Activated naive CD8-positive, alpha-beta T cell treated with anti-CD3 and anti-CD28 coated beads, Interleukin-2, amount 50 U/mL, for 16 hours (primary cell): ENCODE measurements around the gene E2F7.

Source experiments
- DNase-seq: peaks from one replicate; pipeline ENCODE4 v3.0.0-alpha.2; 2020; ENCODE audit warnings: low read depth, low spot score

Gene E2F7

GRCh38 chr12:77062846-77063461 lies 2.4 kb downstream of the E2F7 start:
- no peak for DNase-seq

DNA sequence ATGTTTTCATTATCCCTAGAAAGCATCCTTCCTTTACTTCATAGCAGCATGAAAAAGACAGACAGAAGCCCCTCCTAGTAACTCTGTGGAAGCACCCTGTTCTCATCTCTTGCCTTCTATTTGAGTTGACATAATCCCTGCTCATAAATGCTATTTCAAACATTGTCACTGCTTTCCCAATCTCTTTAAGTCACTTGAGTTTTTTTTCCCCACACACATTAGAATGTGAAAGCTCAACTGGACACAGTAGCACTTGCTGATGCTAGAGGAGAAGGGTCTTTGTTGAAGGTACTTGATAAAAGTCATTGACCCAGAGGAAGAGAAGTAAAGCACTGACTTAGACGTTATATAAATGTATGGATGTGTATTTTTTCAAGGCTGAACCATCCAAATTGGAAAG lies 3.0 kb downstream of the E2F7 start:
- DNase-seq, result no peak

DNA sequence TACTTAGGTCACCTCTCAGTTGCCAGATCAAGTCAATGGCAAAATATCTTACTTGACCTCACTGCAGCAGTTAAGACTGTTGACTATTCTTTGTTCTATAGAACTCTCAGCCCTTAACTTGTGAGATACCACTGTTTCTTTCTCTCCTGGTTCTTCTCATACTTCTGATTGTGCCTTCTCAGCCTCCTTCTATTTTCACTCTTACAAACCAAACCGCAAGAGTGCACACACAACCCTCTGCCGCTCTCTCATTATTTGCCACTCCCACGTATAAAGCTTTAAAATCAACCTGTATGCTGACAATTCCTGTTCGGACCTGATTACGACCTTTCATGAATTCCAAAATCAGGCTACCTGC lies 4.5 kb downstream of the E2F7 start:
- no peak for DNase-seq

GRCh38 chr12:77060136-77060882 lies 5.1 kb downstream of the E2F7 start:
- no peak for DNase-seq

DNA sequence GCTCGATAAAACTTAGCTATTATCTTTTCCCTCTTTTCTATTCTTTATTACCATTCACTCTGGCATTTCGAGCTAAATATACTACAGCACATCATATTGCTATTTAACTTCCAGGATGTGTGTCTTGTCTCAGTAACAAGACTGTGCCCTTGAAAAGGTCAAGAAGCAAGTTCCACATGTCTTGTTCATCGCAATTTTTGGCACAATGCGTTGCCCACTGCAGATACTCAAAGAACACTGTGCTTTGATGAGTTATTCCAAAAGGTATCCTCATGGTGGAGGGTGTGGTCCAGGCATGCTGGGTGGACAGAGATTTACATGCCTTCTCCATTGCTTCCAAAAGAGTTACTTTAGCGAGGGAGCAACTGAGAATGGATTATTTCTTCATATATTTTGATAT lies 6.6 kb downstream of the E2F7 start:
- DNase-seq, result no peak

DNA sequence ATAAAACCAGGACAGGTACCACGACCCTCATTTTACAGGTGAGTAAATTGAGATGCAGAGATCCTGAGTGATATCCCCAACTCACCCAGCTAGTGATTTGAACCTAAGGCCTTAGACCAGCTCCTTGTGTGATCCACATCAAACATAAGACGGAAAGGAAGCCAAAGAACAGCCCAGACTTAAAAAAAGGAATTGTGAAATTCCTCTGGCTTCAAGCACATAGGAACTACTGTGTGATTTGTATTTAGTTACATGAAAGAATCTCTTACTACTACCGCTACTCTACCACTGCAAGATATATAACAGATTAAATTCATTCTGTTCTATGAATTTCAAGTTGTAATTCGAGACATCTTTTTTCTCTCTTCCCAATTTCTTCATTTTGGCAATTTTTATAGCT lies 10.5 kb downstream of the E2F7 start:
- no peak for DNase-seq

GRCh38 chr12:77053259-77053658 lies 12.1 kb downstream of the E2F7 start:
- DNase-seq, result no peak

DNA sequence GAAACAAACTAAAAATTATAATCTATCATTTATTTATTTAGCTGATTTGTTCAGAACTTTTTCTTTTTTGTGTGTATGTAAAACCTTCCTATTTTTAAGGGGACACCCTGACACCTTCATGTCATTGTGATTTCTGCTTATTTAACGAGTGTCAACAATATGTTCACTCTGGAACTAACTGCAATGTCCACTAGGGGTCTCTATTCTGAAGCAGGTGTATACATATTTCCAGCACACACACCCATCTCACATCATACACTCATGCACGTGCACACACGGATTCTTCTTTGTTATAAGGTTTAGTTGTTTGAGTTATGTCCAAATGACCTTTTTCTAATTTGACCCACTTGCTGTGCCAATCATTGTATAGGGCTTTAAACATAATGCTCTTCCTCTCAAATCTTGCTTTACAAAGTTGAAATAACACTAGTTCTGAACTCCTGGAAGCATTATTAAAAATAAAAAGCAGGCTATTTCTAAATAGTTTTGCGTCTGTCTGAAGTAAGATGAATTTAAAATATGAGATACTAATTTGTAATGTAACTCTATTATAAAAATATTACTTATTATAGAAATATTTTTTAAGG lies 15.5 kb downstream of the E2F7 start:
- no peak for DNase-seq

GRCh38 chr12:77047341-77048109 lies 17.8 kb downstream of the E2F7 start:
- DNase-seq, result no peak

DNA sequence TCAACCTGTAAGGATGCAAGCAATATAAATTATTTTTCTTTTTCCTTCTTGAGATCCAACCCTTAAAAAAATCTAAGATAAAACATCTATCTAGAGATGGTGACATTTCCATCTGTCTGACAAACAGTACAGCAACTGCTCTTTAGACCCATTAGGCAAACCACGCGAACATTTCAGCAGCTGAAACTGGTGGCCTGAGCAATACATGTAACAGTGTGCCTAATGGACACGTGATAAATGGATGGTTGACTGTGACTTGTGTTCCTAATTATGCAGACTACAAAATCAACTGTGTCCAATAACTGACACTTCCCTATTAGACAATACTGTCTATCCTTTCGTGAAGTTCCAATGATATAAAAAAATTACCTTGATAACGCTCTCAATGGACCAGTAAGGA lies 18.9 kb downstream of the E2F7 start:
- DNase-seq, result no peak

DNA sequence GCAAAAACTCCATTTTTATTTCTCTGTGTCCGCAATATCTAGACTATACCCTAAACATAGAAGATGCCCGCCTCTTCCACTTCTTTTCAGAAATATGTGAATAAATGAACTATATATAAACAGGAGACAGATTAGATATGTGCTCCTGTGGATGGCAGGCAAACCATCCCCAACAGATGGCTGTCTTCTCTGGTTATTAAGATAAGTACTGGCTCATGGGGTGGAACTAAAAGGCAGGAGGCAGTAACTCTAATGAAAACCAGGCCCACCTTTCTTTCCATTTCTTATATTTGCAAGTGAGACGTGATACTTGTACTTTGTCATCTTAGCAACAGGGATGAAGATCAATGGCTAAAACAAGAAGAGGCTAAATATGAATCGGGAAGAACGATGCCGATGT lies 20.2 kb downstream of the E2F7 start:
- no peak for DNase-seq

GRCh38 chr12:77044721-77045120 lies 20.6 kb downstream of the E2F7 start:
- DNase-seq, result no peak

- DNase-seq, result no peak
Observed at GRCh38 chr12:77042833-77043232, 22.5 kb downstream of the E2F7 start.

GRCh38 chr12:77040231-77040630 lies 25.1 kb downstream of the E2F7 start:
- no peak for DNase-seq

- no peak for DNase-seq
Observed at GRCh38 chr12:77035226-77035625, 30.1 kb downstream of the E2F7 start.

DNA sequence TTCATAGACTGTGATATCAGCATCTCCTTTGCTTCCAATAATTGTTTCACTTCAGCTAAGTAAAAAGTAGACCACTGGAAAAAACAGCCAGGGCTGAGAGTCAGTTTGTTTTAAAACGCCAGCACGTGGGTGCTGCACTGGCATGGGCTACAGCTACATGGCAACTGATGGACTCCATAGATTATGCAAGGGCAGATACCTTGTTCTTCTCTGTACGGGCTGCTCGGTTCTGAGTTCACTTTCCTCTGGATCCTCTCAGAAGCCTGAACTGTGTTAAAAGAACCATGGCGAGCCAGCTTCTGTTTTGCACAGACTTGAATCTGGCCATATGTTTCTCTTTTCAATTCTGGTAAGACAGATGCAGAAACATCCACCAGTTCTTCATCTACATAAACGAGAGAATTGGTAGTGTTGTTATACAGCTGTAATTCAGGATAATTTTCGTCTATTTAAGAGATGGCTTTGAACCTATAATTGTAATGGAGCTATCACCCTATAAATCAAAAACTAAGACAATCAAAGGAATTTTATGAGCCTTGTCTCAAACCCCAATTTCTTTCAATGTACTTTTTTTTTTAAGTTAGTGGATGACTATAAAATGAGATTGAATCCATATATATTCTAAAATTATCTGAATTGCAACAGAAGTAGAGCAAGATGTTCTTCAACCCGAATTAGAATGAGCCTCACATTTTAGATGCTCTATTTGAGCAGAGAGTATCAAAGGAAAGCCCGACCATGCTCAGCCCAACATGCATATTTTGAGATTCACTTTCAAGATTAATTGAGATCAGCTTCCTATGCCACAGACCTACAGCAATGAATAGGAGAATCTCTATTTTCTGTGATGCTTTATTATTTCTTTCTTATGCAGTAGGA lies 31.5 kb downstream of the E2F7 start:
- no peak for DNase-seq

GRCh38 chr12:77032406-77032805 lies 33.0 kb downstream of the E2F7 start:
- no peak for DNase-seq

GRCh38 chr12:77031745-77032144 lies 33.6 kb downstream of the E2F7 start:
- no peak for DNase-seq

DNA sequence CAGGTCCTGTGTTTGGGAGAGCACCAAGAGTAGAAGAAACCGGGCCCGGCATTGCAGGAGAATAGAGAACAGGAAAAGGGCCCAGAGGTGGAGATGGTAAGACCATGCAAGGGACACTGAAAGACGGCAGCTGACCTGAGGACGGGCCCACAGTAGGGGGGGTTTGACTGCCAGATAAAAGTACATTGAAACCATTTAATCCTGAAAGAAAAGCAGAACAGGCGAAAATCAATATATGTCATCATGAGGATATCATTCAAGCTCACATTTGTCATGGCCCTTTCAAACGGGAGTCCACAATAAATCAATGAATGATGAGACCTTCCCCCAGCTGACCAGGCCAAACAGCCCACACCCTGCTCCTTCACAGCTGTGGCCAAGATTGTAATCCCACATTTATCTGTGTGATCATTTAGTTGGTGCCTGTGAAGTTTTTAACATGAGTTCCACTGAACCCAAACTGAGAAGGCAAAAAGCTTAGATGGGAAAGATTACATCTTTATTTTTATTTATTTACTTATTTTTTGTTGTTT lies 39.5 kb downstream of the E2F7 start:
- DNase-seq, result no peak

GRCh38 chr12:77023501-77023900 lies 41.9 kb downstream of the E2F7 start:
- DNase-seq, result no peak

GRCh38 chr12:77019920-77020319 lies 45.4 kb downstream of the E2F7 start:
- DNase-seq, result no peak
